Astrocyte of the spinal cord (primary cell): ENCODE data around the gene IFIT2.
"Not testable (repeated sequence)": the region's sequence is repeated elsewhere in the genome, so short reads cannot be mapped to it uniquely, and the experiment has no call there.

Experiments used
- DNase-seq: peaks from one replicate; pipeline ENCODE4 v3.0.0; 2011; ENCODE audit warnings: low read depth, low spot score
- H3K4me3 ChIP-seq: 2 replicates; pipeline ENCODE4 v1.5.1; 2011; ENCODE audit warnings: low read depth, mild to moderate bottlenecking, low read length, moderate library complexity
- CTCF ChIP-seq: IDR thresholded peaks from 2 replicates; pipeline ENCODE4 v1.5.1; 2012; ENCODE audit warnings: low read depth, mild to moderate bottlenecking, low read length, inconsistent platforms
- in situ Hi-C: cut with HindIII; loops from 2 replicates; pipeline ENCODE4 v1.10.0; 2017; ENCODE audit warnings: low sequenced_read_pairs

The IFIT2 gene

GRCh38 chr10:89330537-89331212 lies 28.8 kb downstream of the IFIT2 start:
- no peak overlapping the region for H3K4me3 ChIP-seq
- TF ChIP-seq CTCF, result no peak
- in situ Hi-C loops, result no loop called here
- DNase-seq, result no peak

GRCh38 chr10:89331487-89332122 lies 29.8 kb downstream of the IFIT2 start:
- in situ Hi-C loops, DNase-seq, H3K4me3 ChIP-seq: not testable (repeated sequence)

GRCh38 chr10:89332123-89332633 lies 30.3 kb downstream of the IFIT2 start:
- TF ChIP-seq CTCF, result no peak
- peak; percentile 80 for DNase-seq
- peak overlapping the region; percentile 30 for H3K4me3 ChIP-seq
- in situ Hi-C loops, result no loop called here

GRCh38 chr10:89335226-89335625 lies 33.4 kb downstream of the IFIT2 start:
- DNase-seq, result no peak
- no peak for TF ChIP-seq CTCF
- no peak overlapping the region for H3K4me3 ChIP-seq
- in situ Hi-C loops, result no loop called here

DNA sequence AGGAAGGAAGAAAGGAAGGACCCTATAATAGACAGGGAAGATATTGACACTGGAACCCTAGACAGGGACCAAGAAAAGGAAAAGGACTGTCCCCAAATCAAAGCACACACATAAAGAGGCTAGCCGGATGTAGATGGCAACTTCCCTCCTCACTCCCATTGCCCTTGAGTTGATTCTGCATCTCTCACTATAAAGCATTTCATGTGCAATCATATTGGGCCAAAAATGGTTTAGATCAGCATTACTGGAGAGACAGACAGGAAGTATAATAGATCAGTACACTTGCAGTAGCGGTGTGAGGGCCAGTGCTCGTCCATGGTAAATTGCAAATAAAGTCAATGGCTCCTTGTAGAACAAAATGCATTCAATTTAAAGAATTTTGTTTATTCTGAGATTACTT lies 34.4 kb downstream of the IFIT2 start:
- no peak overlapping the region for H3K4me3 ChIP-seq
- no peak for TF ChIP-seq CTCF
- DNase-seq, result no peak
- in situ Hi-C loops, result no loop called here

DNA sequence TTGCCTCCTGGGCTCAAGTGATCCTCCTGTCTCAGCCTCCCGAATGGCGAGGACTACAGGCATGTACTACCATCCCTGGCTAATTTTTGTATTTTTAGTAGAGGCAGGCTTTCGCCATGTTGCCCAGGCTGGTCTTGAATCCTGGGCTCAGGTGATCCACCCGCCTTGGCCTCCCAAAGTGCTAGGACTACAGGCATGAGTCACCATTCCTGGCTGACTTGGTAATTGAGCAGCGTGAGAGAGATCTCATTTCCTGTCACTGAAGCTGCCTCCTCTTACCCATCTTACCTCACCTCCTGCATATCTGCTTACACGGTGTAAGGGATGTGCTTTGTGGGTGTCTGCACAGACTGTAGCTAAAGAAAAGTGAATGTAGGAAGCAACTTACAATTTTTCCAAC lies 35.6 kb downstream of the IFIT2 start:
- H3K4me3 ChIP-seq, result no peak overlapping the region
- no peak for TF ChIP-seq CTCF
- in situ Hi-C loops, result no loop called here
- peak; percentile 76 for DNase-seq

- H3K4me3 ChIP-seq, result no peak overlapping the region
- no peak for TF ChIP-seq CTCF
- in situ Hi-C loops, result no loop called here
- DNase-seq, result no peak
These were observed 36.9 kb downstream of the IFIT2 start for GRCh38 chr10:89338713-89339112.
